HepG2 (cell line): ENCODE measurements around the gene ABHD15. TPM values are rescaled to one million over a fixed set of nuclear protein-coding genes. Genes with fewer than 3 reads are reported as not detected.
A peak's percentile ranks its signal among the peaks of the same experiment; 100 is the strongest.

Source experiments
- ATF2 ChIP-seq: sonication (generic); formaldehyde crosslinking; IDR thresholded peaks from 2 replicates; pipeline ENCODE4 v1.4.0; 2020; ENCODE audit warnings: missing genetic modification reagents
- CEBPZ ChIP-seq: IDR thresholded peaks from 2 replicates; pipeline ENCODE4 v1.6.1; 2012; ENCODE audit warnings: low read length, improper control_type of control experiment
- DPF2 ChIP-seq: sonication (generic); formaldehyde crosslinking; IDR thresholded peaks from 2 replicates; pipeline ENCODE4 v1.4.0; 2020; ENCODE audit warnings: mild to moderate bottlenecking, low read depth, missing genetic modification reagents, borderline replicate concordance
- KLF13 ChIP-seq: sonication (generic); formaldehyde crosslinking; IDR thresholded peaks from 2 replicates; pipeline ENCODE4 v1.4.0; 2020; ENCODE audit warnings: mild to moderate bottlenecking, missing genetic modification reagents
- MNT ChIP-seq: fragments of 450-650 bp; IDR thresholded peaks from 2 replicates; pipeline ENCODE4 v1.6.1; 2016
- NCOA5 ChIP-seq: sonication (generic); formaldehyde crosslinking; IDR thresholded peaks from 2 replicates; pipeline ENCODE4 v1.4.0; 2020; ENCODE audit warnings: missing genetic modification reagents
- NONO ChIP-seq, 2 experiments: fragments of 450-650 bp in 1 of 2; sonication (generic) in 1 of 2; formaldehyde crosslinking in 1 of 2; IDR thresholded peaks in 1 of 2; conservative IDR thresholded peaks in 1 of 2; 2 replicates each; pipeline versions ENCODE4 v1.6.1 to v1.8.0; 2017 to 2022; ENCODE audit warnings: mild to moderate bottlenecking in 1 of 2, missing genetic modification reagents in 1 of 2, moderate library complexity in 1 of 2
- NRL ChIP-seq: sonication (generic); formaldehyde crosslinking; IDR thresholded peaks from 2 replicates; pipeline ENCODE4 v1.5.0; 2020; ENCODE audit warnings: missing genetic modification reagents, mild to moderate bottlenecking, moderate library complexity, borderline replicate concordance
- TCF7L2 ChIP-seq: IDR thresholded peaks from 2 replicates; pipeline ENCODE4 v1.6.1; 2011; ENCODE audit warnings: mild to moderate bottlenecking, low read depth, low read length, moderate library complexity
- THAP7 ChIP-seq: sonication (generic); formaldehyde crosslinking; IDR thresholded peaks from 2 replicates; pipeline ENCODE4 v1.8.1; 2023; ENCODE audit warnings: mild to moderate bottlenecking, missing genetic modification reagents
- ZBTB38 ChIP-seq: sonication (generic); formaldehyde crosslinking; IDR thresholded peaks from 2 replicates; pipeline ENCODE4 v1.5.1; 2020; ENCODE audit warnings: mild to moderate bottlenecking, missing genetic modification reagents
- ZFP41 ChIP-seq: sonication (generic); formaldehyde crosslinking; IDR thresholded peaks from 2 replicates; pipeline ENCODE4 v1.4.0; 2020; ENCODE audit warnings: mild to moderate bottlenecking, missing genetic modification reagents, borderline replicate concordance
- ZFX ChIP-seq: sonication (generic); formaldehyde crosslinking; IDR thresholded peaks from 2 replicates; pipeline ENCODE4 v1.4.0; 2020; ENCODE audit warnings: mild to moderate bottlenecking, low read depth, missing genetic modification reagents, moderate library complexity
- ZNF33A ChIP-seq: sonication (generic); formaldehyde crosslinking; IDR thresholded peaks from 2 replicates; pipeline ENCODE4 v1.5.1; 2020; ENCODE audit warnings: missing genetic modification reagents, mild to moderate bottlenecking, moderate library complexity, borderline replicate concordance
- ZNF563 ChIP-seq: sonication (generic); formaldehyde crosslinking; IDR thresholded peaks from 2 replicates; pipeline ENCODE4 v1.8.0; 2022; ENCODE audit warnings: mild to moderate bottlenecking, moderate library complexity, missing genetic modification reagents
- ZNF574 ChIP-seq: sonication (generic); formaldehyde crosslinking; IDR thresholded peaks from 2 replicates; pipeline ENCODE4 v1.4.0; 2020; ENCODE audit warnings: missing genetic modification reagents
- ZSCAN9 ChIP-seq: IDR thresholded peaks from 2 replicates; pipeline ENCODE4 v1.6.1; 2016; ENCODE audit warnings: borderline replicate concordance
- polyA plus RNA-seq, 8 experiments: library from polyadenylated mRNA; depleted of rRNA in 3 of 8; stranded (reverse) in 7 of 8; unstranded in 1 of 8; fragments of >200 nt; fragmentation: Illumina TruSeq in 4 of 8; extraction: Trizol in 4 of 8; gene quantifications; 2 replicates each; pipeline versions ENCODE4 v1.2.1 to v1.2.3, GENCODE V29; 2011 to 2016; ENCODE audit warnings: low read depth in 4 of 8, missing spikeins in 1 of 8, mixed read lengths in 1 of 8; ENCODE audit not compliant: insufficient read depth in 1 of 8
- total RNA-seq, 5 experiments: library from RNA; depleted of rRNA; stranded (reverse); fragments of >200 nt; fragmentation: Illumina TruSeq; extraction: Trizol; gene quantifications; 2 replicates each; pipeline ENCODE4 v1.2.3, GENCODE V29; 2016; ENCODE audit warnings: low read depth in 1 of 5

ABHD15 gene
- total and polyA plus RNA-seq, 2 of the 13 experiments (the other 11 are each of a cell fraction or from before 2014, with no cell fraction given) = 2.4 to 7.7 TPM

GRCh38 chr17:29615492-29616299 is 48.9 kb upstream of the ABHD15 start (continued):
- no peak for TF ChIP-seq MNT
- TF ChIP-seq TCF7L2 = no peak
- TF ChIP-seq NCOA5 (CRISPR knock-in tag) = no peak
- TF ChIP-seq ZFP41 = no peak
- no peak for TF ChIP-seq THAP7 (CRISPR knock-in tag)
- no peak for TF ChIP-seq DPF2 (CRISPR knock-in tag)
- no peak for TF ChIP-seq ZBTB38 (CRISPR knock-in tag)
- no peak for TF ChIP-seq ZNF574
- TF ChIP-seq NRL (CRISPR knock-in tag) = no peak
- TF ChIP-seq ATF2 (CRISPR knock-in tag) = no peak
- no peak for TF ChIP-seq NONO (IDR thresholded peaks at IDR 0.05)
- TF ChIP-seq NONO (CRISPR knock-in tag; conservative IDR thresholded peaks at IDR 0.05) = no peak
- TF ChIP-seq ZFX = peak; percentile 84
- no peak for TF ChIP-seq ZSCAN9 (CRISPR knock-in tag)
- TF ChIP-seq ZNF563 (CRISPR knock-in tag) = peak; percentile 62; the same call in 1 of the 2 replicates
- TF ChIP-seq ZNF33A (CRISPR knock-in tag) = no peak
- TF ChIP-seq KLF13 (CRISPR knock-in tag) = no peak
- no peak for TF ChIP-seq CEBPZ
